ENCODE data around the gene CCDC134.

The CCDC134 gene

DNA sequence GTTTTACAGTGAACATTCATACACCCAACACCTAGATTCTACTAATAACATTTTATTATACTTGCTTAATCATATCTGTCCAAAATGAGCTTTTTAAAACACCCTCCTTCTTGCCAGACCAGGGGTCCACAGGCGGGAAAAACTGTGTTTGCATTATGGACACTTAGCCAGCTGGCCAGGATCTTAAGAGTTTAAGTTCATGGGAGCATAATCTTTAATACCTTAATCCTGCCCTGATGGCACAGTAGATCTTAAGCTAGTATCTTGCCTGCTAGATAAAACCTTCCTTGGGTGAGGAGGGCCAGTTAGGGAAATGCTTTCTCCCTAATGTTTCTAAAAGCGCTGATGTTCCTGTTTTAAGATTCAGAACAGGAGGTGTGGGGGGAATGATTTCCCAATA lies 13.1 kb upstream of the CCDC134 start:
- DNase-seq: no peak

DNA sequence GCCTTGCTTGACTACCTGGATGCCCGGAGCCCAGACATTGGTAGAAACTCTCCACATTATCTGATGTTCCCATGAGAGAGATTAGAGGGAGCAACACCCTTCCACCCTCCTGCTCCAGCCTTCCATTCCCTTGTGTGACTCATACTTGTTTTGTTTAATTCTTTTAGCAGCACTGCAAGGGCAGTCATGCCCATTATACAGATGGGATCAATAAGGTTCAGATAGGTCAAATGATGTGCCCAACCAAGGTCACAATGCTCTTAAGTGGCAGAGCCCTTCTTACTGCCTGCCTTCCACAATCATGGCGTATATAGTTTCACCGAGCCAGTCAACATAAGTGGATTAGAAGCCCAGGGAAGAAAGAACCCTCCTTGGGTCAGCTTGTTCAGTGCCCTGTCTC lies 6.6 kb upstream of the CCDC134 start:
- DNase-seq: no peak

DNA sequence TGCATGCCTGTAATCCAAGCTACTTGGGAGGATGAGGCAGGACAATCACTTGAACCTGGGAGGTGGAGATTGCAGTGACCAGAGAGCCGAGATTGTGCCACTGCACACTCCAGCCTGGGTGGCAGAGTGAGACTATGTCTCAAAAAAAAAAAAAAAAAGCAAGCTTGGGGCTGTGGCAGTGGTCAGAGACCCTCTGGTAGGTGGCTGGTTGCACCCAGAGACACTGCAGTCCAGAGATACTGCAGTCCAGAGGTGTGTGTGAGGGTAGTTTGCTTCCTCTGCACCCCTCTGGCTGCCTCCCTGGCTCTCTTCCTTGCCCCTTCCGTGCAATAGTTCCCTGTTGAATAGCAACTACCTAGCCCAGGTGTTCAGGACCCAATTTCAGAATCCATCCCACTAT lies 1.7 kb upstream of the CCDC134 start:
- DNase-seq: no peak

DNA sequence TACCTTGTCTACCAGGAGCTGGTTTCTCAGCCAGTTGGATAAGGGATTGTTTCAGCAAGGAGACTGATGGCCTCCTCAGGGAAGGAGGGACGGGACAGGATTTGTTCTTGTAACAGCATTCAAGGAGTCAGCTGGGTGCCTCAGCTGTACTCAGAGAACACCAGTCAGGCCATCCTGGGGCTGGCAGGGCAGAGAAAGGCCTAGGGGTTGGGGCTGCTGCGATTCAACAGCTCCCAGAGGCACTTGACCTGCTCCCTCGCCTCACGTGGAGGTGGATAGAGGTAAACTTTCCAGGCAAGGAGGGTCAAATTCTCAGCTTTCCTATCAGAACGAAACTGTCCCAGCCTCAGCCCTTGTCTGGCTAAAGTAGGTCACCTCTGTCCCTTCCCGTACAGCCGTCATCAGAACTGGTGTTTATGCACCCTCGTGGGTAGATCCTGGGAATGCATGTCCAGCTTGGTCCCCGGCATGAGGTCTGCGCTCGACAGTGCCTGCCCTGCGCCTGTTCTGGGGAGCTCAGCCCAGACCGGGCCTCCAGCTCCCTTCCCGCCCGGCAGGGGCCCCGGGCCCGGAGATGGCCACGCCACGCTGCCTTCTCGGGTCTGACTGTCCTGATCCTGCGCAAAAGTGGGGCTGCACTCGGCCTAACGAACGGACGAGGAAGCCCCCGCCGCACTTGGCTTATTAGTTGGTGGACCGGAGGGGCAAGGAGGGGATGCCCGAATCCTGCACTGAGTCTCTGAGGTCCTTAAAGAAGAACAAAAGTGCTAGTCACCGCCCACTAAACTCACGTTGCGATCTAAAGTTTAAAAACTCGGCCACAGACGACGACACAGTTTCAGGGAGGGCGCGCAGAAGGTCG lies 762 bp upstream of the CCDC134 start:
- no peak for DNase-seq

DNA sequence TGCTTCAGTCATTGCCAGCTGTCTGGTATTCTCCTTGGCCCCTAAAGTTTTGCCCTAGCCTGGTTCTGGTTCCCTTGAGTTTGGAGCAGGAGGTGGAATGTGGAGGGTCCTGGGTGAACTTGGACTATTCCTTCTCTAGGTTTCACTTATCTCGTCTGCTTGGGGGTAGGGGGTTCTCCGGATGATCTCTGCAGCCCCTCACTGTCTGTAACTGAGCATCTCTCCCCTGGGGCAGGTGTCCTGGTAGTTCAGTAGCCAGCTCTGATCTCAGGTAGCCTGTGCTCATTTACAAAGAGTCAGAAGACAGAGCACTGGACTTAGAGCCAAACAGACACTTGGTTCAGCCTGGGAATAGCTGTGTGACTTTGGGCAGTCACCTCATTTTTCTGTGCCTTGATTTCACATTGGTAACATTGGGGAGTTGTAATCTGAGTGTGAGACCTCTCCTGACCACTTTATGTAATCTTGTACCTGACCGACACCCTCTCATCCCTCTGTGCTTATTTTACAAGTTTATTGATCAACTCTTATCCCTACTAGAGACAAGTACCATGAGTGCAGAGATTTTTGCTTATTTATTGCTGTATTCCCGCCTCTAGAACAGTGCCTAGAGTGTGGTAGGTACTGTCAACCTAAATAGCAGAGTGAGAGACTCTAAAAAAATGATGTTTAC lies 804 bp downstream of the CCDC134 start:
- DNase-seq: no peak

DNA sequence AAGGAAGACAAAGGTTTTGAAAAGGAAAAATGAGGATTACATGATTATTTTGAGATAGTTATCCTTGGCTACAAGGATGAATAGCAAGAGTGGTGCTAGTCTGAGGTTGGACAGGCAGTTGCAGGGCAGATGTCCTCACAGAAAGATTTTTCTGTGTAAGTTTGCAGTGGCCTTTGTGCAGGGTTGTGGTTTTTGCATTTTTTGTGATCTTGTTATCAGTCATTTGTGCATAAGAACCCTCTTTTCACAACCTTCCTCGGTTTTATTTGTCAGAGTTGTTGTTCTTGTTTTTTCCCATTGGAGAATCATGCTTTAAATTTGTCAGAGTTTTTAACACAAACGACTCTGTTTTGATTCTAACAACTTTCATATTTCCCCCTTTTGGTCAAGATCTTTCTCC lies 1.4 kb downstream of the CCDC134 start:
- DNase-seq: no peak

DNA sequence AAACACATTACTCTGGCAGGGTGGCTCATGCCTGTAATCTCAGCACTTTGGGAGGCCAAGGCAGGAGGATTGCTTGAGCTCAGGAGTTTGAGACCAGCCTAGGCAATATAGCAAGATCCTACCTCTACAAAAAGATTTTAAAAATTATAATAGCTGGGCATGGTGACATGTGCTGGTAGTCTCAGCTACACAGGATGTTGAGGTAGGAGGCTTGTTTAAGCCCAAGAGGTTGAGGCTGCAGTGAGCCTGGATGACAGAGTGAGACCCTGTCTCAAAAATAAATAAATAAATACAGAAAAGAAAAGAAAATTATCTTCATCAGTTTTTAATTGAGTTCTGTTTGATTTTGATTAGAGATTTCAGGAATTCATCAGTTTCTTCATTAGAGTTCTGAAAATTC lies 5.2 kb downstream of the CCDC134 start:
- DNase-seq: no peak

DNA sequence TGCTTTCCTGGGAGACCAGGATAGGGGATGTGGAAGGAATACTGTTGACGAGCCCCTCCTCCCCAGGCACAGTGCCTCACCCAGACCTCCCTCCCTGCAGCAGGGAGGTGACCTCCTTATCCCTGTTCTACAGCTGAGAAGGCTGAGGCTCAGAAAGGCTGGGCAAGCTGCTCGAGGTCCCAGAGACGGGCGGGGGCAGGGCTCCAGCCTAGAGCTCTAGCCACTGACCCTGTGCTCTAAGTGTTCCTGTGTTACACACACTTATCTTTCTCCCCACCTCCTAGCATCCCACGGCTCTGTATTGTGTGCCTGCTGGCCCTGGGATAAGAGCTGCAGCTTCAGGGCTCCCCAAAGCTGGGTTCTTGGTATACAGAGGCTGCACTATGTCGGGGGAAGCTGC lies 7.9 kb downstream of the CCDC134 start:
- DNase-seq: no peak

DNA sequence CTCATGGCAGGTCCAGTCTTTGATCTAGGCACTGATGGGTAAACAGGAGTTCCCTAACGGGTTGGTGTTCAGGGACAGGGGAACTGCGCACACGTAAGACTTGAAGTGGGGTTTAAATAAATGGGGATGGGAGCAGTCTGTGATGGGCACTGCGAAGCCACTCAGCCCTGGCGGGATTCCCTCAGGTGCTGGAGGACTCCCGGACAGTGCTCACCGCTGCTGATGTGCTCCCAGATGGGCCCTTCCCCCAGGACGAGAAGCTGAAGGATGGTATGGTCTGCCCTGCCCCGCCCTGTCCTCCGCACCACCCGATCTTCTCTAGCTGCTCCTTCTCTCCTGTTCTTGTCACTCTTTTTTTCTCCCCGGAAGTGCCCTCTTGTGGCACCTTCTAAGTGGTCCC lies 9.5 kb downstream of the CCDC134 start:
- DNase-seq: no peak

DNA sequence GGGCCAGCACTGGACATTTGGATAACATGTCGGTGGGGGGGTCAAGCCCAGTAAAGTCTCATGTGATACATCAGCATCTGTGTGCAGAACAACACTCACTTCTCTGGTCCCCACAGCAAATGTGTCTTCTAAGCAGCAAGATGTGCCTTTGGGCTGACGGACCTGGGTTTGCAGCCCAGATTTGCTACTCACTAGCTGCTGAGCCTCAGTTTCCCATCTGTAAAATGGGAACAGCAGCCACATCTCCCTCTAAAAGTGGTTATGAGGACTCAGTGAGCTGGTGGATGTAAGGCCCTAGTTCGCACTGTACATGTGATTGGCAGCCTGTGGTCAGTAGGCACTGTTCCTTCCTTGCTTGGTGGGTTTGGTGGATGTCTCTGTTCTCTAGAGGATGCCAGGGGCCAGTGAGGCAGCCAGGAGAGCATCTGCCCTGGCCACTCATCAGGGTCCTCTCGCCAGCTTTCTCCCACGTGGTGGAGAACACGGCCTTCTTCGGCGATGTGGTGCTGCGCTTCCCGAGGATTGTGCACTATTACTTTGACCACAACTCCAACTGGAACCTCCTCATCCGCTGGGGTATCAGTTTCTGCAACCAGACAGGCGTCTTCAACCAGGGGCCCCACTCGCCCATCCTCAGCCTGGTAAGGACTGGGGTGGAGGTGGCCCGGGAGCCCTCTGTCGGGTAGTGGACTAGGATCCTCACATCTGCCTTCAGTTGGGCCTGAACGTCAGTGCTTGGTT lies 12.5 kb downstream of the CCDC134 start:
- no peak for DNase-seq

DNA sequence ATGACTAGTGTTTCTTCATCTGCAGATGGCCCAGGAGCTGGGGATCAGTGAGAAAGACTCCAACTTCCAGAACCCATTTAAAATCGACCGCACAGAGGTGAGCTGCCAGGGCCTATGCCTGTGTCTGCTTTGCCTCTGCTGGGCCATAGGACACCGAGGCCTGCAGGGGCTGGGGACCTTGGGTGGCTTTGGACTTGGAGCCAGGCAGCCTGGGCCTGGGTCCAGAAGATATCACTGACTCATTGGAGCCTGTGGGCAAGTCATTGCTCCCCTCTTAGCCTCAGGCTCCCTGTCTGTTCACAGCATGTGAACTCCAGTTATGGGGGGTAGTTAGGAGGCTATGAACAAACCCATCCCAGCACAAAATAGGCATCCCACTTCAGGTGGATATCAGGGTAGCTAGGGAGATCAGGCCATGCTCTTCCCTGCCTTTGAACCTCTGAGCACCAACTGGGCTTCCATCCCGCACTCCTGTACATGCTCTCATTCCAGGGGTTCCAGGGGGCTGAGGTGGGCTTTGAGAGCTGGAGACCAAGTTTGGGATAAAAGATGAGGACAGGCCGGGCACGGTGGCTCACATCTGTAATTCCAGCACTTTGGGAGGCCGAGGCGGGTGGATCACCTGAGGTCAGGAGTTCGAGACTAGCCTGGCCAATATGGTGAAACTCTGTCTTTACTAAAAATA lies 13.4 kb downstream of the CCDC134 start:
- no peak for DNase-seq

DNA sequence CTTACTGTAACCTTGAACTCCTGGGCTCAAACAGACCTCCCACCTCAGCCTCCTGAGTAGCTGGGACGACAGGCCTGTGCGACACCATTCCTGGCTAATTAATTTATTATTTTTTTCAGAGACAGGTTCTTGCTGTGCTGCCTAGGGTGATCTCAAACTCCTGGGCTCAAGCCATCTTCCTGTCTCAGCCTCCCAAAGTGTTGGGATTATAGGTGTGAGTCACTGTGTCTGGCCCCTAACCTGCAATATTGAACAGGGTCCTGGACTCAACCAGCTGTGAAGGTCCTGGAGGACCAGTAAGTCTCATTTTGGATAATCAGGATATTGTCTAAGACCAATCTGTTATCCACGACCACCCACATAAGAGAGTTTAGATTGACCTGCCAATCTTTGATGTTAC lies 15.2 kb downstream of the CCDC134 start:
- no peak for DNase-seq

DNA sequence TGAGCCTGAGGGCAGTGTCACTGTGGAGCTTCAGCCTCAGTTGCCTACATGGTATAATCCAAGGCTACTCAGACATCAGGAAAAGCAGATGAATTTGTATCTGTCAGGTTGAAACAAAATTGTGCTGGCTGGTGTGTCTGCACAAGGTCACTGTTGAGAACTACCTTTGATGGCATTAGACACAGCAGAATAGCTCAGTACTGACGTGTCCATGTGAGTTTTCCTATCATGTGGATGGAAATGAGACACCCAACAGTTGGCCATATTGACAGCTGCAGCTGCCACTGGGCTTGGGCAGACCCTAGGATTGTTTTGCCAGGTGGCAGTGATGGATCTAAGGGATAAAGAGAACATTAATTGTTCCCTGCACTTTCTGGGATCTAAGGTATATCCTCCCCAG lies 15.8 kb downstream of the CCDC134 start:
- DNase-seq: no peak

DNA sequence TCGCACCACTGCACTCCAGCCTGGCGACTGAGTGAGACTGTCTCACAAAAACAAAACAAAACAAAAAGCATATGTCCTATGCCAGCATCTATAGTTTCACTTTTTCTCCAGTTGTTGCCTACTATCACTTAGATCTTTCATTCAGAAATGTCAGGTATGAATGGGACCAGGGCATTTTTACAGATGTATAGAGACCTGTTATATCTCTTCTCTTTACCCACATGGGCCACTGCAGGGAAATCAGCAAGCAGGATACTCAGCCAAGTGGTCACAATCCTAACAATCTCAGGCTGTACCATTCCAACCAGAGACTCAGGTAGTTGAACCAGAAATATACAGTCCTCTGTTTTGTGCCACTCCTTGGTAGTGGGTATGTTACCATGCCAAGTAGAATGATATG lies 16.4 kb downstream of the CCDC134 start:
- DNase-seq: no peak

DNA sequence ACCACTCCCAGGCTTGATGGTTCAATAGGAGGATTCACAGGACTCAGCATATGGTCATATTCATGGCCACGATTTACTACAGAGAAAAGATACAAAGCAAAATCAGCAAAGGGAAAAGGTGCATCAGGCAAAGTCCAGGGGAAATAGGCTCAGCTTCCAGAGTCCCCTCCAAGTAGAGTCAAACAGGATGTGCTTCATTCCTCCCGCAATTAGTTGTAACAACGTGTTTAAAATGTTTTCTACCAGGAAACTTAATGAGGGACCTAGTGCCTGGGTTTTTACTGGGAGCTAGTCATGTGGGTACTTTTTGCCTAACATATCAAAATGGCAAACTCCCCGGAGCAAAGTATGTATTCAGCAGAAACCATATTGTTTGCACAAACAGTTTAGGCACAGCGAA lies 17.5 kb downstream of the CCDC134 start:
- no peak for DNase-seq

DNA sequence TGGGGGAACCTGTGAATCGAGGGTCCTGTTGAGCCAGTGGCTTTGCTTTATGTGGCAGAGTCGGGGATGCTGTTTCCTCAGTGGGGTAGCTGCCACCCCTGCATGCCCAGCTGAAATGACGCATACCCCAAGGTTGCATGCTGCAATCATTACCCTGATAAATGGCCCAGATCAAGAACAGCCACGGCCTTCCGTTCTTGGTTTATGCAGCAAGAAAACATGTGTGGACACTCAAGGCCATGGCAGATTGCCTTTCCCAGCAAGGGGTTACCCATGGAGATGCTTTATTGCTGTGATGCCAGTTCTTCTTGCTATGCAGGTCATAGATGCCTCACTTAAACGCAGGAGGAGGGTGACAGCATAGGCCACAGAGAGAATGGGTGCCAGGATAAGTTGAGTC lies 18.1 kb downstream of the CCDC134 start:
- DNase-seq: no peak

DNA sequence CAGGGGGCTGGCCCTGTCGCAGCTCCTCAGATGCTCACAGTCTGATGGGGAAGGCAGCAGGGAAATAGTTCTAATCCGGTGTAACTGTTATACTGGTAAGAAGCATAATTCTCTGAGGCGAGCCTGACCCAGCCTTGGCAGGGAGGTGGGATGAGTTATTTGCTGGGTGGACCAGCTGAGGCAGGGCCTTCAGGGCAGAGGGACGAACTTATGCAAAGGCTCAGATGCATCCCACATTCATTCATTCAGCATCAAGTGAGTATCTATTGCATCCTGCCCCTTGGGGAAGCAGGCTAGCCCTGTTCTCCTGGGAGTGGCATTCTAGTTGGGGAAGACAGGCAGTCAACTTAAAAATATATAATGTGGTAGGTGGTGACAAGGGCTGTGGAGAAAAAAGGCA lies 18.8 kb downstream of the CCDC134 start:
- DNase-seq: no peak

DNA sequence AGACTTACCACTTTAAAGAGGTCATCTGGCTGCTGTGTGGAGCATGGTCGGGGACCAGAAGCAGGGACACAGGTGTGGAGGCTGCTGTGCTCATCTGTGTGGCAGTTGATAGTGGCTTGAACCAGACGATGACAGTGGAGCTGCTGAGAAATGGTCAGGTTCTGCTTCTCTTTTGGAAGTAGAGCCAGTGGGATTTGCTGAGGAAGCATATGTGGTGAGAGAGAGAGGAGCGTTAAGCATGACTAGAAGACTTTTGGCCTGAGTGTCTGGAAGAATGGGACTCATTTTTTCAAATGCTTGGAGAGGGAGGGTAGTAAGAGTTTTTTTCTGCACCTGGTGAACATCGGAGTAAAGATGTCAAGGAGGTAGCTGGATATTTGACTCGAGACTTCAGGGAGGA lies 20.0 kb downstream of the CCDC134 start:
- DNase-seq: no peak

DNA sequence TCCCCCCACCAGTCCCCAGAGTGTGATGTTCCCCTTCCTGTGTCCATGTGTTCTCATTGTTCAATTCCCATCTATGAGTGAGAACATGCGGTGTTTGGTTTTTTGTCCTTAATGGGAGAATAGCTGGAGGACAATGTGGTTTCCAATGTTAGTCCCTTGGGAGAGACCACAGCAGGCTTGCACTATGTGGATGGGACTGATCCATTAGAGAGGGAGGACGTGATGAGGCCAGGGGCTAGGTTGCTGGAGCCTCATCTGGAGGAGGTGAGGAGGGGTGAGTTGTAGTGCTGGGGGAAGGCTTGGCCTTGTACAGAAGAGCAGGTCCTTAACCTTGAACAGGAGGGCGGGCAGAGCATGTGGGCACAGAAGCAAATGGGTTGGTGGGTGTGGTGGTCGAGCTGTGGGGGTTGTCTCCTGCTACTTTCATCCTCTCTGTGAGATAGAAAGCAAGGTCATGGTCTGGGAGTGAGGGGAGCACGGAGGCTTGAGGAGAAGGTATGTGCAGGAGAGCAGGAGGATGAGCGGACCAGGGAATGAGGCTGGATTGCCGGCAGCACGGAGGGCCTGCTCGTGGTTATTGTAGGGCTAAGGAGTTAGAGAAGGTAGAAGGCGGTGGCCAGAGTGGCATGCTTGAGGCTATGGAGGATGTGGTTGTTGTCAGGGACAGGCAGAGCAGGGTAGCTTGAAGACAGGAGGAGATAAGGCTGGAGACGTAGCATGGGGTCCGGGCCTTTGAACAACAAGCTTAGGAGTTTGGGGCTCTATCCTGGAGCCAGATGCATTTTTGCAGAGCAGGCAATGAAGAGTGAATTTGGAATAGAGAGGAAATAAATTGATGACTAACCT lies 21.2 kb downstream of the CCDC134 start:
- DNase-seq: no peak

DNA sequence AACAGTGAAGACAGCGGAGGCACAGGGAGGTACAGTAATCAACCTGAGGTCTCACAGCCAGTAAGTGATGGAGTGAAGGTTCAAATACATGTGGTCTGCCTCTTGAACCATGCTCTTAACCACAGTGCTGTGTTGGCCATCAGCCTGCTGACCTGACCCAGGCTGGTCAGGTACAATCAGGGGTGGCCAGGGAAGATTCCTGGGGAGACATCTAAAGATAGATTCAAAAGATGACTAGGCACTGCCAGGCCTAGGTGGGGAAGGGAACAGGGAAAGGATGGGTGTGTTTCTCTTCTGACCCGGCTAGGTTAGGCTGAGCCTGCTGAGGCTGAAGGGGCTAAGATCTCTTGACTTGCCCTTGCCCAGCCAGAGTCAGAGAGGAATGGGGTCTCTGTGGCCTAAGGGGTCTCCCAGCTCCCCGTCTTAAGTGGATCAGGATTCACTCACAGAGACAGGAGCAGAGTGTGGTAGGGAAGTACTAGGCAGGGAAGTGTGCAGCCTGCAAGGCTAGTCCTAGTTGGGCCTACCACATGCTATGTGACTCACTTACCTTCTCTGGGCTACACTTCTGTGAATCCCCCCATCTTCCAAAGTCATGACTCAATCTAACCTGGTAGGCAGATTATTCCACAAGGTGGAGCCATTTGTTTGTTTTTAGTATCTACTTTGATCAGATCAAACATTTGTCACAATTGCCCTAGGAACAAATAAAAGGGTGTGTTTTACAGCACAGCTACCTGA lies 22.0 kb downstream of the CCDC134 start:
- peak; percentile 84 for DNase-seq

DNA sequence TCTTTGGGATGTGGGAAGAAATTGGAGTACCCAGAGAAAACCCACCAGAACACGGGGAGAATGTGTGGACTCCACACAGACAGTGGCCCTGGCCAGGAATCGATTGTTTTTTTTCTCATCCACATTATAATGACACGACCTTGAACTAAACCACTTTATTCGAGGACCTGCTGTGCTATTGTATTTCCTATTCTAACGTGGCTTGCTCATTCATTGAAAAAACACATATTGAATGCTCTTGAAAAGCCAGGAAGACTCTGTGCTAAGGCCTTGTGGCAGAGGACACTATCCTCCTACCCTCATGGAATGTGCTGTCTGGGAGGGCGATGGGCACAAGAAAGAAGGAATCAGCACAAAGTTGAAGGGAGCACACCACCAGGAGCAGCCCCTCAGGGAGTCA lies 23.3 kb downstream of the CCDC134 start:
- DNase-seq: no peak

DNA sequence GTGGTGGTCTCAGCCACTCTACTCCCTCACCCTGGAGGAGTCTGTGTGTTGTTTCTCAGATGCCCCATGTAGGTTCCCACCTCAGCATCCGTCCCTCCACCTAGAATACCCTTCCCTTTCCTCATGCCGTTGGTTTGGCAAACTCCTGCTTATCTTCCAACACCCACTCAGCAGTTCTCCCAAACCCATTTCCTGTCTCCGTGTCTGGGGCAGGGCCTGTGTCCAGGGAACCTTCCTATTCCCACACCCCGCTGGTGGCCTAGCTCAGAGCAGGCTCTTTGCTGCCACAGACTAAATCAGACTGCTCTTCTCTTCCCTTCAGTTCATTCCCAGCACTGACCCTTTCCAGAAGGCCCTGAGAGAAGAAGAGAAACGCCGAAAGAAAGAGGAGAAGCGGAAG lies 24.9 kb downstream of the CCDC134 start:
- no peak for DNase-seq

Measured in CD4-positive, alpha-beta T cell treated with Interleukin-12 subunit alpha and Interleukin-12 subunit beta, for 1 hour (primary cell).